IMR-90 (cell line): Measurements from ENCODE around the gene MNAT1. TPM values are rescaled to one million over a fixed set of nuclear protein-coding genes. Genes with fewer than 3 reads are reported as not detected.

Source experiments
- ATAC-seq: fragments of 200-7000 bp; cut with Tn5 transposase; 2 replicates; pipeline ENCODE4 v1.9.1; 2020; ENCODE audit warnings: low read depth, mild to moderate bottlenecking, moderate library complexity
- BruUV-seq: library from RNA; stranded (reverse); fragments of 400-500 nt; replicated peaks from 2 replicates; lab custom pipeline; 2021; lab: Mats Ljungman, UMichigan
- CTCF ChIA-PET: fragments of 300-600 bp; formaldehyde crosslinking; extraction: SDS; loops from one replicate; lab custom pipeline; 2021; ENCODE audit warnings: antibody characterized with exemption; lab: Yijun Ruan, JAX
- POLR2A ChIA-PET: fragments of 300-600 bp; sonication (Branson Sonifier 250); formaldehyde crosslinking; loops from one replicate; lab custom pipeline; 2022; ENCODE audit warnings: antibody characterized with exemption; ENCODE audit not compliant: unreplicated experiment; lab: Charles Lee
- DNase-seq: peaks from one replicate; pipeline ENCODE4 v3.0.0; 2013
- H2AFZ ChIP-seq: replicated peaks from 2 replicates; pipeline ENCODE3; 2013; ENCODE audit warnings: low read length, mild to moderate bottlenecking; ENCODE audit not compliant: poor library complexity
- H2AK5ac ChIP-seq: 2 replicates; pipeline ENCODE4 v1.6.1; 2013; ENCODE audit warnings: low read depth, low read length, inconsistent platforms
- H2AK9ac ChIP-seq: replicated peaks from 2 replicates; pipeline ENCODE3; 2013; ENCODE audit warnings: mild to moderate bottlenecking, low read depth, low read length, moderate library complexity; ENCODE audit not compliant: poor library complexity
- H2BK120ac ChIP-seq: 2 replicates; pipeline ENCODE4 v1.6.1; 2013; ENCODE audit warnings: low read depth, low read length, inconsistent platforms
- H2BK15ac ChIP-seq: 3 replicates; pipeline ENCODE4 v1.6.1; 2013; ENCODE audit warnings: low read depth, low read length, inconsistent platforms
- H2BK20ac ChIP-seq: 2 replicates; pipeline ENCODE4 v1.6.1; 2013; ENCODE audit warnings: low read depth, mild to moderate bottlenecking, inconsistent platforms, low read length, moderate library complexity
- H2BK5ac ChIP-seq: 2 replicates; pipeline ENCODE4 v1.6.1; 2013; ENCODE audit warnings: mild to moderate bottlenecking, low read depth, low read length, inconsistent platforms; ENCODE audit not compliant: poor library complexity, severe bottlenecking
- H3K14ac ChIP-seq: replicated peaks from 2 replicates; pipeline ENCODE4 v1.6.1; 2013; ENCODE audit warnings: low read depth, low read length, inconsistent platforms
- H3K18ac ChIP-seq: 2 replicates; pipeline ENCODE4 v1.6.1; 2013; ENCODE audit warnings: low read depth, low read length, control low read depth
- H3K23ac ChIP-seq: 2 replicates; pipeline ENCODE4 v1.6.1; 2013; ENCODE audit warnings: low read depth, low read length, inconsistent platforms
- H3K27ac ChIP-seq: 2 replicates; pipeline ENCODE4 v1.5.1; 2013; ENCODE audit warnings: mild to moderate bottlenecking, control low read depth, low read length; ENCODE audit not compliant: insufficient read depth
- H3K27me3 ChIP-seq: 2 replicates; pipeline ENCODE4 v1.6.1; 2013; ENCODE audit warnings: low read length; ENCODE audit not compliant: control insufficient read depth, insufficient read depth
- H3K36me3 ChIP-seq: 2 replicates; pipeline ENCODE4 v1.6.1; 2013; ENCODE audit warnings: low read length, mixed read lengths; ENCODE audit not compliant: control insufficient read depth, insufficient read depth
- H3K4ac ChIP-seq: 2 replicates; pipeline ENCODE4 v1.6.1; 2013; ENCODE audit warnings: low read depth, low read length, inconsistent platforms
- H3K4me1 ChIP-seq: 2 replicates; pipeline ENCODE4 v1.6.1; 2013; ENCODE audit warnings: low read length, mixed read lengths; ENCODE audit not compliant: control insufficient read depth, insufficient read depth
- H3K4me2 ChIP-seq: 2 replicates; pipeline ENCODE4 v1.6.1; 2013; ENCODE audit warnings: low read depth, mild to moderate bottlenecking, control low read depth, low read length, moderate library complexity
- H3K4me3 ChIP-seq: 2 replicates; pipeline ENCODE4 v1.5.1; 2013; ENCODE audit warnings: low read depth, mild to moderate bottlenecking, control low read depth, low read length, moderate library complexity; ENCODE audit not compliant: insufficient read depth
- H3K56ac ChIP-seq: 2 replicates; pipeline ENCODE4 v1.6.1; 2013; ENCODE audit warnings: low read length, inconsistent platforms; ENCODE audit not compliant: insufficient read depth; ENCODE audit errors: extremely low read depth
- H3K79me1 ChIP-seq, 2 experiments: 2 replicates each; pipeline ENCODE4 v1.6.1; 2013; ENCODE audit warnings: low read length in 2 of 2, inconsistent platforms in 1 of 2, low read depth in 1 of 2
- H3K9ac ChIP-seq: 2 replicates; pipeline ENCODE4 v1.6.1; 2013; ENCODE audit warnings: low read depth, low read length, control low read depth
- H3K9me1 ChIP-seq: 2 replicates; pipeline ENCODE4 v1.6.1; 2013; ENCODE audit warnings: low read length, inconsistent platforms; ENCODE audit not compliant: insufficient read depth
- H3K9me3 ChIP-seq: 2 replicates; pipeline ENCODE4 v1.6.1; 2013; ENCODE audit warnings: low read length; ENCODE audit not compliant: control insufficient read depth, insufficient read depth
- H4K20me1 ChIP-seq: 2 replicates; pipeline ENCODE4 v1.6.1; 2013; ENCODE audit warnings: low read length, inconsistent platforms; ENCODE audit not compliant: insufficient read depth
- H4K5ac ChIP-seq: 2 replicates; pipeline ENCODE4 v1.6.1; 2013; ENCODE audit warnings: mild to moderate bottlenecking, low read depth, low read length, control low read depth
- H4K8ac ChIP-seq, 2 experiments: 2 replicates each; pipeline ENCODE4 v1.6.1; 2013; ENCODE audit warnings: low read depth in 2 of 2, low read length in 2 of 2, control low read depth in 1 of 2, inconsistent platforms in 1 of 2
- H4K91ac ChIP-seq: 2 replicates; pipeline ENCODE4 v1.6.1; 2013; ENCODE audit warnings: low read depth, low read length, inconsistent platforms; ENCODE audit not compliant: insufficient read depth
- CHD1 ChIP-seq: IDR thresholded peaks from 2 replicates; pipeline ENCODE4 v1.6.1; 2012; ENCODE audit warnings: low read depth, low read length, improper control_type of control experiment
- FOS ChIP-seq: fragments of 150-350 bp; IDR thresholded peaks from 2 replicates; pipeline ENCODE4 v1.6.1; 2016; ENCODE audit warnings: low read depth, low read length
- MAZ ChIP-seq: IDR thresholded peaks from 2 replicates; pipeline ENCODE4 v1.6.1; 2012; ENCODE audit warnings: low read depth, mild to moderate bottlenecking, low read length, improper control_type of control experiment, moderate library complexity, borderline replicate concordance
- WGBS, 2 experiments: methylation state at CpG; one replicate each; pipeline versions ENCODE4 v1.1.5 to v1.1.7; 2013; ENCODE audit warnings: missing lambda C conversion rate in 2 of 2; ENCODE audit not compliant: insufficient read length in 1 of 2; ENCODE audit errors: extremely low coverage in 2 of 2; 5-methylcytosine and 5-hydroxymethylcytosine counted together
- dilution Hi-C: fragments of 300-500 bp; cut with HindIII; formaldehyde crosslinking; loops from one replicate; pipeline ENCODE4 v1.14.3; 2018; ENCODE audit warnings: low sequenced_read_pairs; ENCODE audit not compliant: unreplicated experiment
- in situ Hi-C: fragments of 300-500 bp; cut with MboI; formaldehyde crosslinking; loops from 3 replicates; pipeline ENCODE4 v1.14.3; 2019; ENCODE audit warnings: low sequenced_read_pairs, inconsistent platforms, mixed read lengths
- intact Hi-C: fragments of 100-400 bp; cut with micrococcal nuclease; formaldehyde crosslinking; loops from 2 replicates; pipeline ENCODE4 v1.10.0; 2022
- polyA plus RNA-seq, 3 experiments: library from polyadenylated mRNA; depleted of rRNA; stranded (reverse); fragments of >200 nt; gene quantifications; 2 replicates each; pipeline ENCODE4 v1.2.3, GENCODE V29; 2012; ENCODE audit warnings: low replicate concordance in 1 of 3
- total RNA-seq: library from RNA; depleted of rRNA; stranded (reverse); fragments of >200 nt; gene quantifications from 2 replicates; pipeline ENCODE4 v1.2.3, GENCODE V29; 2012
- TF ChIP-seq, protein P1 (sequence below): conservative IDR thresholded peaks from 2 replicates; pipeline ENCODE4 v1.5.1; 2012; ENCODE audit warnings: mild to moderate bottlenecking, low read depth, low read length, improper control_type of control experiment

MNAT1 gene
- total and polyA plus RNA-seq, 2 of the 4 experiments (the other 2 are of a cell fraction) = 48.2 to 53.0 TPM

- Histone ChIP-seq H2AK5ac (no peak overlapping the region), H3K4ac (no peak overlapping the region), H4K91ac (no peak overlapping the region), H2AFZ (no peak overlapping the region), H3K27me3 (no peaks in the 10 kb centered on the region), H2BK20ac (no peak overlapping the region), H3K27ac (no peak overlapping the region), H3K79me1 (peaks cover 34 to 67% of the 10 kb centered on the region in 2 experiments), H3K36me3 (0 out of 2 replicates have a peak, but pooled peaks cover 3% of the 10 kb centered on the region), H2BK120ac (no peak overlapping the region), H4K8ac (no peak overlapping the region), H2BK15ac (no peak overlapping the region), H3K18ac (no peak overlapping the region), H3K23ac (no peak overlapping the region), H4K5ac (no peak overlapping the region), H3K56ac (no peak overlapping the region), H4K20me1 (no peaks in the 10 kb centered on the region), H3K14ac (no peak overlapping the region), H3K4me2 (no peak overlapping the region), H3K9me1 (peaks cover 6% of the 10 kb centered on the region), H2AK9ac (no peak overlapping the region), H3K4me1 (peaks cover 4% of the 10 kb centered on the region; the same call in 1 of the 2 replicates), H2BK5ac (no peak overlapping the region), H3K9ac (no peak overlapping the region), H3K4me3 (no peak overlapping the region), H3K9me3 (no peaks in the 10 kb centered on the region)
- no CpG with 5 or more reads among the region's 2 CpGs for WGBS, 2 experiments
- ChIA-PET POLR2A (interaction anchor here (0.6 kb wide), 1 partner anchor 420 kb away, joined by 3 read pairs; no protein-coding TSS in a partner anchor), CTCF (no interaction called here)
- BruUV-seq = no TSS peak
- no peak for ATAC-seq
- dilution Hi-C loops = no loop called here
- TF ChIP-seq, protein P1, sequence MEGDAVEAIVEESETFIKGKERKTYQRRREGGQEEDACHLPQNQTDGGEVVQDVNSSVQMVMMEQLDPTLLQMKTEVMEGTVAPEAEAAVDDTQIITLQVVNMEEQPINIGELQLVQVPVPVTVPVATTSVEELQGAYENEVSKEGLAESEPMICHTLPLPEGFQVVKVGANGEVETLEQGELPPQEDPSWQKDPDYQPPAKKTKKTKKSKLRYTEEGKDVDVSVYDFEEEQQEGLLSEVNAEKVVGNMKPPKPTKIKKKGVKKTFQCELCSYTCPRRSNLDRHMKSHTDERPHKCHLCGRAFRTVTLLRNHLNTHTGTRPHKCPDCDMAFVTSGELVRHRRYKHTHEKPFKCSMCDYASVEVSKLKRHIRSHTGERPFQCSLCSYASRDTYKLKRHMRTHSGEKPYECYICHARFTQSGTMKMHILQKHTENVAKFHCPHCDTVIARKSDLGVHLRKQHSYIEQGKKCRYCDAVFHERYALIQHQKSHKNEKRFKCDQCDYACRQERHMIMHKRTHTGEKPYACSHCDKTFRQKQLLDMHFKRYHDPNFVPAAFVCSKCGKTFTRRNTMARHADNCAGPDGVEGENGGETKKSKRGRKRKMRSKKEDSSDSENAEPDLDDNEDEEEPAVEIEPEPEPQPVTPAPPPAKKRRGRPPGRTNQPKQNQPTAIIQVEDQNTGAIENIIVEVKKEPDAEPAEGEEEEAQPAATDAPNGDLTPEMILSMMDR = no peak
- TF ChIP-seq FOS (no peak), MAZ (no peak), CHD1 (no peak)
- DNase-seq = no peak
- in situ Hi-C loops = no loop called here
- intact Hi-C loops = no loop called here
These were observed 36.6 kb downstream of the MNAT1 start for GRCh38 chr14:60771117-60771516.
